ENCODE measurements around the gene EPHB4. TPM values are rescaled to one million over a fixed set of nuclear protein-coding genes. Genes with fewer than 3 reads are reported as not detected.
"Not testable (repeated sequence)": the region's sequence is repeated elsewhere in the genome, so short reads cannot be mapped to it uniquely, and the experiment has no call there.

EPHB4 gene
- total RNA-seq, 1 experiment from 2014 or later: 37.3 TPM

DNA sequence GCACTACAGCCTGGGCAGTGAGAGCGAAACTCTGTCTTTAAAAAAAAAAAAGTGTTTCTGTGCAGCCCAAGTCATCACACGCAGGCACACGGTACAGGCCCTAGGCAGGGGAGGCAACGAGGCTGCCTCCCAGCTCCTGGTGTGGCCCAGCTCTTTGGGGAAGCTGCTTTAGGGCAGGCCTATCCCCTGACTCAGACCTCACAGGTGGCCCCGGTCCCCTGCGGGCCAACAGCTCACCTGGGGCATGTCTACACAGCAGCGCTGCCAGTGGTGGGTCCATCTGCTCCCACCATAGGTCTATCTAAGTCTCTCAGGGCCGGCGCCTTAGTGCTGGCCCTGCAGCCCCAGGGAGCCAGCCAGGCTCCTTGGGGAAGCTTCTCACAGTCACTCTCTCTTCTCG, 62.5 kb downstream of the EPHB4 start:
- DNase-seq (ENCODE audit: low read depth, low spot score): no peak
- in situ Hi-C loops (cut with HindIII; ENCODE audit: low pct_unique_long_range_greater_than_20kb, low sequenced_read_pairs): no loop called here

DNA sequence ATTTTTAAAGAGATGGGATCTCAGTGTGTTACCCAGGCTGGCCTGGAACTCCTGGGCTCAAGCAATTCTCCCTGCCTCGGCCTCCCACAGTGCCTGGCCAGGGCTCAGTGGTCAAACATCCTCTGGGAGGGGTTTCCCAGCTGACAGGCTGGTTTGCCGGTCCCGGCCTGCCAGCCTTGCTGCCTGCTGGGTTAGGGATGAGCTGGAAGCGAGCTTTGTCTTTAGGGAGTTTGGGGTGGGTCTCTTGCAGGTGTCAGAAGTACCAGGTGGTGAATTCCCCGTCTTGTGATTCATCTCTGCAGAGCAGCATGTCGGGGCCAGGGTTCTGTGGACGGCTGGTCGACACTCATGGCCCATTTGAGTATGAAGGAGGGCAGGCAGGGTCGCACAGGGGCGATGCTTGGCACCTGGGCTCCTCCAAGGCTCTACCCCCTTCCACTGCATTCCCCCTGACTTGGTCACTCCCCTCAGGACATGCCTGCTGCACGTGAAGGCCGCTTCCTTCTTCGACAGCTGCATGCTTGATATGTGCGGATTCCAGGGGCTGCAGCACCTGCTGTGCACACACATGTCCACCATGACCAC, 63.7 kb downstream of the EPHB4 start:
- in situ Hi-C loops (cut with HindIII; ENCODE audit: low pct_unique_long_range_greater_than_20kb, low sequenced_read_pairs): no loop called here
- no peak for DNase-seq (ENCODE audit: low read depth, low spot score)

DNA sequence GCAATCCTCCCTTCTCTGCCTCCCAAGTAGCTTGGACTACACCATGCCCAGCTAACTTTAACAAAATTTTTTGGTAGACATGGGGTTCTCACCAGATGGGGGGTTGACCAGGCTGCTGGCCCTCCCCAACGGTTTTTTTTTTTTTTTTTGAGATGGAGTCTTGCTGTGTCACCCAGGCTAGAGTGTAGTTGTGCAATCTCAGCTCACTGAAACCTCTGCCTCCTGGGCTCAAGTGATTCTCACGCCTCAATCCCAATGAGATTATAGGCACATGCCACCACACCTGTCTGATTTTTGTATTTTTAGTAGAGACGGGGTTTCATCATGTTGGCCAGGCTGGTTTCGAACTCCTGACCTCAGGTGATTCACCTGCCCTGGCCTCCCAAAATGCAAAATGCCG, 64.5 kb downstream of the EPHB4 start:
- DNase-seq (ENCODE audit: low read depth, low spot score); in situ Hi-C loops (cut with HindIII; ENCODE audit: low pct_unique_long_range_greater_than_20kb, low sequenced_read_pairs): not testable (repeated sequence)

DNA sequence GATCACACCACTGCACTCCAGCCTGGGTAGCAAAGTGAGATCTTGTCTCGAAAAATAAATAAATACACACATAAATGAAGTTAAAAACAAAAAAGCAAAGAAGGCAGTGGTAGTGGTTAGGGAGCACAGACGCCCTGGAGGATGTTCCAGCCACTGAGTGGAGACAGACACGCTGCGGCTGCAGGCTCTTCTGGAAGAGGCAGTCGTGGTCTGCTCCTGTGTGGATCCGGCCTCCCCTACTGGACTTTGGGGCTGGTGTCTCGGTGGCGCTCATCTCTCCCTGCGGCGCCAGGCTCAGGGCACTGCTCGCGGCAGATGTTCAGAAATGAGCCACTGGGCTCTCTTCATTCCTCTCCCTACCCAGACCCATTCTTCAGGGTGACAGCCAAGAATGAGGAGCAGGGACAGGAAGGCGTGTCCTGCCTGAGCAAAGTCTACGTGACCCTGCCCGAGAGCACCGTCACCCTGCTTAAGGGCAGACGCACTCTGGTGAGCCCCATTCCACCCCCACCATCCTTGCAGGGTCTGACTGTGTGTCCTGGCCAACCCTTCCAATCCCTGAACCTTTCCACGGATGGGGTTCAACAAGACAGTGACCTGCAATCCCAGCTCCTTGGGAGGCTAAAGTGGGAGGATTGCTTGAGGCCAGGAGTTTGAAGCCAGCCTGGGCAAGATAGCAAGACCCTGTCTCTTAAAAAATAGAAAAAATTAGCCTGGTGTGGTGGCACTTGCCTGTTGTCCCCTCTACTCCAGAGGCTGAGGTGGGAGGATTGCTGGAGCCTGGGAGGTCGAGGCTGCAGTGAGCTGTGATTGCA, 67.8 kb downstream of the EPHB4 start:
- DNase-seq (ENCODE audit: low read depth, low spot score): no peak
- in situ Hi-C loops (cut with HindIII; ENCODE audit: low pct_unique_long_range_greater_than_20kb, low sequenced_read_pairs): no loop called here

DNA sequence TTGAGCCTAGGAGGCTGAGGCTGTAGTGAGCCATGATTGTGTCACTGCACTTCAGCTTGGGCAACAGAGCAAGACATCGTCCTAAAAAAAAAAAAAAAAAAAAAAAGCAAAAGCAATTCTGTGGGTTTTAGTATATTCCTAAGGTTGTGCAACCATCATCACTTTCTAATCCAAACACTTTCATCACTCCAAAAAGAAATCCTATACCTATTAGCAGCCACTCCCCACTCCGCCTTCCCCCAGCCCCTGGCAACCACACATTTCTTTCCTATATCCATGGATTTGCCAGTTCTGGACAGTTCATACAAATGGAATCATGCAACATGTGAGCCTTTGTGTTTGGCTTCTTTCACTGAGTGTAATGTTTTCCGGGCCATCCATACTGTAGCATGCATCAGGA, 73.6 kb downstream of the EPHB4 start:
- in situ Hi-C loops (cut with HindIII; ENCODE audit: low pct_unique_long_range_greater_than_20kb, low sequenced_read_pairs): no loop called here
- no peak for DNase-seq (ENCODE audit: low read depth, low spot score)

DNA sequence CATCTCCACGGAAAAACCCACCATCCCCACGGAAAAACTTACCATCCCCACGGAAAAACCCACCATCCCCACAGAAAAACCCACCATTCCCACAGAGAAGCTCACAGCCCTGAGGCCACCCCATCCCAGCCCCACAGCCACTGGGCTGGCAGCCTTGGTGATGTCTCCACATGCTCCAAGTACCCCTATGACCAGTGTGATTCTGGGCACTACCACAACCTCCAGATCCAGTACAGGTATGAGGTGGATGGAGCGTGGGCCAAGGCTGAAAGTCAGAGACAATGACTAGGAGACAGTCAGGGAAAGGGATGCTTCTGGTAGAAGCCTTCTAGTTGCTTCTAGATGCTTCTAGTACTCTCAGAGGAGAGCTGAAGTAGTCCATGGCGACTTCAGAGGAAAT, 74.3 kb downstream of the EPHB4 start:
- in situ Hi-C loops (cut with HindIII; ENCODE audit: low pct_unique_long_range_greater_than_20kb, low sequenced_read_pairs): no loop called here
- DNase-seq (ENCODE audit: low read depth, low spot score): peak; percentile 19

Small RNAs within 50 kb of the gene (small RNA-seq; reads per million reads assigned to genes)
- gene RN7SL750P: 0 reads per million in 2 experiments

Other genes starting within 250 kb of the EPHB4 start
- gene LRCH4, start 241.4 kb downstream of the EPHB4 start, total RNA-seq (2014; rRNA removed; shearing (Covaris generic)): 4.6 and 5.5 TPM in 2 replicates
- gene FBXO24, start 241.2 kb downstream of the EPHB4 start, total RNA-seq (2014; rRNA removed; shearing (Covaris generic)): 0.13 and 0.55 TPM in 2 replicates
- 0.59 and 1.1 TPM in 2 replicates for gene PCOLCE, start 225.2 kb downstream of the EPHB4 start, total RNA-seq (2014; rRNA removed; shearing (Covaris generic))
- 14.0 and 16.7 TPM in 2 replicates for gene MOSPD3, start 215.0 kb downstream of the EPHB4 start, total RNA-seq (2014; rRNA removed; shearing (Covaris generic))
- 0.29 and 1.6 TPM in 2 replicates for gene TFR2, start 186.0 kb downstream of the EPHB4 start, total RNA-seq (2014; rRNA removed; shearing (Covaris generic))
- gene ACTL6B, start 171.1 kb downstream of the EPHB4 start, total RNA-seq (2014; rRNA removed; shearing (Covaris generic)): not detected in 2 replicates
- 43.7 and 47.7 TPM in 2 replicates for gene GNB2, start 153.8 kb downstream of the EPHB4 start, total RNA-seq (2014; rRNA removed; shearing (Covaris generic))
- 21.8 and 22.1 TPM in 2 replicates for gene GIGYF1, start 133.3 kb downstream of the EPHB4 start, total RNA-seq (2014; rRNA removed; shearing (Covaris generic))
- gene POP7, start 121.4 kb downstream of the EPHB4 start, total RNA-seq (2014; rRNA removed; shearing (Covaris generic)): 79.2 and 94.4 TPM in 2 replicates
- gene EPO, start 107.1 kb downstream of the EPHB4 start, total RNA-seq (2014; rRNA removed; shearing (Covaris generic)): 0.29 TPM in 1 of 2 replicates, not detected in the other
- not detected in 2 replicates for gene ZAN, start 93.9 kb downstream of the EPHB4 start, total RNA-seq (2014; rRNA removed; shearing (Covaris generic))
- 13.1 and 16.6 TPM in 2 replicates for gene SLC12A9, start 25.2 kb upstream of the EPHB4 start, total RNA-seq (2014; rRNA removed; shearing (Covaris generic))
- gene TRIP6, start 39.9 kb upstream of the EPHB4 start, total RNA-seq (2014; rRNA removed; shearing (Covaris generic)): 107 and 109 TPM in 2 replicates
- 42.2 and 49.8 TPM in 2 replicates for gene SRRT, start 47.6 kb upstream of the EPHB4 start, total RNA-seq (2014; rRNA removed; shearing (Covaris generic))
- gene UFSP1, start 62.2 kb upstream of the EPHB4 start, total RNA-seq (2014; rRNA removed; shearing (Covaris generic)): 14.2 and 14.5 TPM in 2 replicates
- gene ACHE, start 68.4 kb upstream of the EPHB4 start, total RNA-seq (2014; rRNA removed; shearing (Covaris generic)): 1.5 and 1.8 TPM in 2 replicates
- not detected in 2 replicates for gene MUC3A, start 122.0 kb upstream of the EPHB4 start, total RNA-seq (2014; rRNA removed; shearing (Covaris generic))
- not detected in 2 replicates for gene MUC12, start 142.0 kb upstream of the EPHB4 start, total RNA-seq (2014; rRNA removed; shearing (Covaris generic))
- not detected in 2 replicates for gene MUC17, start 192.6 kb upstream of the EPHB4 start, total RNA-seq (2014; rRNA removed; shearing (Covaris generic))